NT2/D1 (cell line): ENCODE data around the gene NOS1.

Source experiments
- YY1 ChIP-seq: IDR thresholded peaks from 2 replicates; pipeline ENCODE4 v1.6.1; 2011; ENCODE audit not compliant: insufficient read length, insufficient read depth
- ZNF274 ChIP-seq: IDR thresholded peaks from 2 replicates; pipeline ENCODE4 v1.6.1; 2011; ENCODE audit warnings: mild to moderate bottlenecking, low read depth, low read length

DNA sequence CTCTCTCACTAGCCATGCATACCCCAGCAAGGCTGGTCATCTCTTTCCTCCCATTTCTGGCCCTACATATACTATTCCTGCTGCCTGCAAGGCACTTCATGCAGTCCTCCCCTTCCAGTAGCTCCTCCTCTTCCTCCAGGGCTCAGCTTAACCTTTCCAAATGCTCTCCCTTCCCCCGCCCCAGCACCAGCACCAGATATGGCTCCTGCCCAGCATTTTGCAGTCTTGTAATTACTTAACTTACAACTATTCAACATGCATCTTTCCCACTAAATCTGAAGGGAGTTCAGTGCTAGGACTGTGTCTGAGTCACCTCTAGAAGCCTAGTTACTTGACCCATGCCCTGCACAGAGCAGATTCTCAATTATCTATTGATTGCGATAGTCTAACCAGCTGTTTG is 169.4 kb downstream of the NOS1 start:
- TF ChIP-seq YY1 (no peak), ZNF274 (no peak)
